IMR-90 (cell line): ENCODE results near the gene SEMA6D. TPM values are rescaled to one million over a fixed set of nuclear protein-coding genes. Genes with fewer than 3 reads are reported as not detected.

Source experiments
- ATAC-seq: fragments of 200-7000 bp; cut with Tn5 transposase; 2 replicates; pipeline ENCODE4 v1.9.1; 2020; ENCODE audit warnings: low read depth, mild to moderate bottlenecking, moderate library complexity
- BruUV-seq: library from RNA; stranded (reverse); fragments of 400-500 nt; replicated peaks from 2 replicates; lab custom pipeline; 2021; lab: Mats Ljungman, UMichigan
- CTCF ChIA-PET: fragments of 300-600 bp; formaldehyde crosslinking; extraction: SDS; loops from one replicate; lab custom pipeline; 2021; ENCODE audit warnings: antibody characterized with exemption; lab: Yijun Ruan, JAX
- POLR2A ChIA-PET: fragments of 300-600 bp; sonication (Branson Sonifier 250); formaldehyde crosslinking; loops from one replicate; lab custom pipeline; 2022; ENCODE audit warnings: antibody characterized with exemption; ENCODE audit not compliant: unreplicated experiment; lab: Charles Lee
- DNase-seq: peaks from one replicate; pipeline ENCODE4 v3.0.0; 2013
- H2AFZ ChIP-seq: replicated peaks from 2 replicates; pipeline ENCODE3; 2013; ENCODE audit warnings: low read length, mild to moderate bottlenecking; ENCODE audit not compliant: poor library complexity
- H2AK5ac ChIP-seq: 2 replicates; pipeline ENCODE4 v1.6.1; 2013; ENCODE audit warnings: low read depth, low read length, inconsistent platforms
- H2AK9ac ChIP-seq: replicated peaks from 2 replicates; pipeline ENCODE3; 2013; ENCODE audit warnings: mild to moderate bottlenecking, low read depth, low read length, moderate library complexity; ENCODE audit not compliant: poor library complexity
- H2BK120ac ChIP-seq: 2 replicates; pipeline ENCODE4 v1.6.1; 2013; ENCODE audit warnings: low read depth, low read length, inconsistent platforms
- H2BK15ac ChIP-seq: 3 replicates; pipeline ENCODE4 v1.6.1; 2013; ENCODE audit warnings: low read depth, low read length, inconsistent platforms
- H2BK20ac ChIP-seq: 2 replicates; pipeline ENCODE4 v1.6.1; 2013; ENCODE audit warnings: low read depth, mild to moderate bottlenecking, inconsistent platforms, low read length, moderate library complexity
- H2BK5ac ChIP-seq: 2 replicates; pipeline ENCODE4 v1.6.1; 2013; ENCODE audit warnings: mild to moderate bottlenecking, low read depth, low read length, inconsistent platforms; ENCODE audit not compliant: poor library complexity, severe bottlenecking
- H3K14ac ChIP-seq: replicated peaks from 2 replicates; pipeline ENCODE4 v1.6.1; 2013; ENCODE audit warnings: low read depth, low read length, inconsistent platforms
- H3K18ac ChIP-seq: 2 replicates; pipeline ENCODE4 v1.6.1; 2013; ENCODE audit warnings: low read depth, low read length, control low read depth
- H3K23ac ChIP-seq: 2 replicates; pipeline ENCODE4 v1.6.1; 2013; ENCODE audit warnings: low read depth, low read length, inconsistent platforms
- H3K27ac ChIP-seq: 2 replicates; pipeline ENCODE4 v1.5.1; 2013; ENCODE audit warnings: mild to moderate bottlenecking, control low read depth, low read length; ENCODE audit not compliant: insufficient read depth
- H3K27me3 ChIP-seq: 2 replicates; pipeline ENCODE4 v1.6.1; 2013; ENCODE audit warnings: low read length; ENCODE audit not compliant: control insufficient read depth, insufficient read depth
- H3K36me3 ChIP-seq: 2 replicates; pipeline ENCODE4 v1.6.1; 2013; ENCODE audit warnings: low read length, mixed read lengths; ENCODE audit not compliant: control insufficient read depth, insufficient read depth
- H3K4ac ChIP-seq: 2 replicates; pipeline ENCODE4 v1.6.1; 2013; ENCODE audit warnings: low read depth, low read length, inconsistent platforms
- H3K4me1 ChIP-seq: 2 replicates; pipeline ENCODE4 v1.6.1; 2013; ENCODE audit warnings: low read length, mixed read lengths; ENCODE audit not compliant: control insufficient read depth, insufficient read depth
- H3K4me2 ChIP-seq: 2 replicates; pipeline ENCODE4 v1.6.1; 2013; ENCODE audit warnings: low read depth, mild to moderate bottlenecking, control low read depth, low read length, moderate library complexity
- H3K4me3 ChIP-seq: 2 replicates; pipeline ENCODE4 v1.5.1; 2013; ENCODE audit warnings: low read depth, mild to moderate bottlenecking, control low read depth, low read length, moderate library complexity; ENCODE audit not compliant: insufficient read depth
- H3K56ac ChIP-seq: 2 replicates; pipeline ENCODE4 v1.6.1; 2013; ENCODE audit warnings: low read length, inconsistent platforms; ENCODE audit not compliant: insufficient read depth; ENCODE audit errors: extremely low read depth
- H3K79me1 ChIP-seq, 2 experiments: 2 replicates each; pipeline ENCODE4 v1.6.1; 2013; ENCODE audit warnings: low read length in 2 of 2, inconsistent platforms in 1 of 2, low read depth in 1 of 2
- H3K9ac ChIP-seq: 2 replicates; pipeline ENCODE4 v1.6.1; 2013; ENCODE audit warnings: low read depth, low read length, control low read depth
- H3K9me1 ChIP-seq: 2 replicates; pipeline ENCODE4 v1.6.1; 2013; ENCODE audit warnings: low read length, inconsistent platforms; ENCODE audit not compliant: insufficient read depth
- H3K9me3 ChIP-seq: 2 replicates; pipeline ENCODE4 v1.6.1; 2013; ENCODE audit warnings: low read length; ENCODE audit not compliant: control insufficient read depth, insufficient read depth
- H4K20me1 ChIP-seq: 2 replicates; pipeline ENCODE4 v1.6.1; 2013; ENCODE audit warnings: low read length, inconsistent platforms; ENCODE audit not compliant: insufficient read depth
- H4K5ac ChIP-seq: 2 replicates; pipeline ENCODE4 v1.6.1; 2013; ENCODE audit warnings: mild to moderate bottlenecking, low read depth, low read length, control low read depth
- H4K8ac ChIP-seq, 2 experiments: 2 replicates each; pipeline ENCODE4 v1.6.1; 2013; ENCODE audit warnings: low read depth in 2 of 2, low read length in 2 of 2, control low read depth in 1 of 2, inconsistent platforms in 1 of 2
- H4K91ac ChIP-seq: 2 replicates; pipeline ENCODE4 v1.6.1; 2013; ENCODE audit warnings: low read depth, low read length, inconsistent platforms; ENCODE audit not compliant: insufficient read depth
- BHLHE40 ChIP-seq: fragments of 150-350 bp; IDR thresholded peaks from 2 replicates; pipeline ENCODE4 v1.6.1; 2016; ENCODE audit warnings: mild to moderate bottlenecking, low read depth, low read length
- CEBPB ChIP-seq: IDR thresholded peaks from 2 replicates; pipeline ENCODE4 v1.6.1; 2012; ENCODE audit warnings: low read depth, low read length, improper control_type of control experiment
- CHD1 ChIP-seq: IDR thresholded peaks from 2 replicates; pipeline ENCODE4 v1.6.1; 2012; ENCODE audit warnings: low read depth, low read length, improper control_type of control experiment
- CTCF ChIP-seq: conservative IDR thresholded peaks from 2 replicates; pipeline ENCODE4 v1.5.1; 2012; ENCODE audit warnings: mild to moderate bottlenecking, low read depth, low read length, improper control_type of control experiment
- ELK1 ChIP-seq: fragments of 150-350 bp; IDR thresholded peaks from 2 replicates; pipeline ENCODE4 v1.6.1; 2016; ENCODE audit warnings: low read depth, mild to moderate bottlenecking, low read length, moderate library complexity, borderline replicate concordance
- FOS ChIP-seq: fragments of 150-350 bp; IDR thresholded peaks from 2 replicates; pipeline ENCODE4 v1.6.1; 2016; ENCODE audit warnings: low read depth, low read length
- MAFK ChIP-seq: IDR thresholded peaks from 2 replicates; pipeline ENCODE4 v1.6.1; 2012; ENCODE audit warnings: low read depth, low read length, improper control_type of control experiment
- MAZ ChIP-seq: IDR thresholded peaks from 2 replicates; pipeline ENCODE4 v1.6.1; 2012; ENCODE audit warnings: low read depth, mild to moderate bottlenecking, low read length, improper control_type of control experiment, moderate library complexity, borderline replicate concordance
- MXI1 ChIP-seq: IDR thresholded peaks from 2 replicates; pipeline ENCODE4 v1.6.1; 2012; ENCODE audit warnings: low read depth, mild to moderate bottlenecking, low read length, moderate library complexity, borderline replicate concordance
- NFE2L2 ChIP-seq: fragments of 150-350 bp; IDR thresholded peaks from 2 replicates; pipeline ENCODE4 v1.6.1; 2016; ENCODE audit warnings: low read depth, mild to moderate bottlenecking, low read length
- POLR2A ChIP-seq: IDR thresholded peaks from 2 replicates; pipeline ENCODE4 v1.6.1; 2012; ENCODE audit warnings: mild to moderate bottlenecking, low read depth, low read length
- RAD21 ChIP-seq: IDR thresholded peaks from 2 replicates; pipeline ENCODE4 v1.6.1; 2012; ENCODE audit warnings: low read length, improper control_type of control experiment
- RCOR1 ChIP-seq: IDR thresholded peaks from 2 replicates; pipeline ENCODE4 v1.6.1; 2012; ENCODE audit warnings: mild to moderate bottlenecking, low read length, improper control_type of control experiment; ENCODE audit not compliant: insufficient replicate concordance
- RFX5 ChIP-seq: IDR thresholded peaks from 2 replicates; pipeline ENCODE4 v1.8.0; 2012; ENCODE audit warnings: low read depth, mild to moderate bottlenecking, low read length, moderate library complexity
- SMC3 ChIP-seq: fragments of 150-350 bp; IDR thresholded peaks from 2 replicates; pipeline ENCODE4 v1.6.1; 2016; ENCODE audit warnings: low read depth, mild to moderate bottlenecking, antibody characterized with exemption, low read length, moderate library complexity
- USF2 ChIP-seq: fragments of 150-350 bp; IDR thresholded peaks from 2 replicates; pipeline ENCODE4 v1.6.1; 2017; ENCODE audit warnings: mild to moderate bottlenecking, antibody characterized with exemption, low read length, low read depth
- WGBS, 2 experiments: methylation state at CpG; one replicate each; pipeline versions ENCODE4 v1.1.5 to v1.1.7; 2013; ENCODE audit warnings: missing lambda C conversion rate in 2 of 2; ENCODE audit not compliant: insufficient read length in 1 of 2; ENCODE audit errors: extremely low coverage in 2 of 2; 5-methylcytosine and 5-hydroxymethylcytosine counted together
- dilution Hi-C: fragments of 300-500 bp; cut with HindIII; formaldehyde crosslinking; loops from one replicate; pipeline ENCODE4 v1.14.3; 2018; ENCODE audit warnings: low sequenced_read_pairs; ENCODE audit not compliant: unreplicated experiment
- in situ Hi-C: fragments of 300-500 bp; cut with MboI; formaldehyde crosslinking; loops from 3 replicates; pipeline ENCODE4 v1.14.3; 2019; ENCODE audit warnings: low sequenced_read_pairs, inconsistent platforms, mixed read lengths
- intact Hi-C: fragments of 100-400 bp; cut with micrococcal nuclease; formaldehyde crosslinking; loops from 2 replicates; pipeline ENCODE4 v1.10.0; 2022
- polyA plus RNA-seq, 3 experiments: library from polyadenylated mRNA; depleted of rRNA; stranded (reverse); fragments of >200 nt; gene quantifications; 2 replicates each; pipeline ENCODE4 v1.2.3, GENCODE V29; 2012; ENCODE audit warnings: low replicate concordance in 1 of 3
- total RNA-seq: library from RNA; depleted of rRNA; stranded (reverse); fragments of >200 nt; gene quantifications from 2 replicates; pipeline ENCODE4 v1.2.3, GENCODE V29; 2012

SEMA6D gene
- total and polyA plus RNA-seq, 2 of the 4 experiments (the other 2 are of a cell fraction): 12.6 to 17.4 TPM

- no peak overlapping the region for H2BK5ac ChIP-seq
- H3K23ac ChIP-seq: no peak overlapping the region
- no peak overlapping the region for H3K56ac ChIP-seq
- DNase-seq (no peak), ATAC-seq (no peak)
- intact Hi-C loops: no loop called here
- BruUV-seq: no TSS peak
- no peaks in the 10 kb centered on the region for H3K79me1 ChIP-seq
- no peak overlapping the region for H3K4ac ChIP-seq
- POLR2A ChIA-PET: no interaction called here
- no peak overlapping the region for H2BK20ac ChIP-seq
- no peak overlapping the region for H3K18ac ChIP-seq
- no peak overlapping the region for H3K4me2 ChIP-seq
- H4K5ac ChIP-seq: no peak overlapping the region
- H2BK15ac ChIP-seq: no peak overlapping the region
- TF ChIP-seq BHLHE40: no peak
- no peak for TF ChIP-seq MXI1
- no peak for TF ChIP-seq CHD1
- no peak for TF ChIP-seq MAFK
- no peak for TF ChIP-seq RCOR1
- no peak for TF ChIP-seq NFE2L2
- TF ChIP-seq CEBPB: no peak
- no peak for TF ChIP-seq MAZ
- TF ChIP-seq ELK1: no peak
- no peak for TF ChIP-seq CTCF
- TF ChIP-seq FOS: no peak
- TF ChIP-seq USF2: no peak
- TF ChIP-seq RAD21: no peak
- TF ChIP-seq POLR2A: no peak
- TF ChIP-seq SMC3: no peak
- TF ChIP-seq RFX5: no peak
- dilution Hi-C loops: no loop called here
- H4K20me1 ChIP-seq: no peaks in the 10 kb centered on the region
- H3K36me3 ChIP-seq: peaks cover 41% of the 10 kb centered on the region
- H3K9me3 ChIP-seq: no peaks in the 10 kb centered on the region
- H2AK9ac ChIP-seq: no peak overlapping the region
- in situ Hi-C loops: no loop called here
- no peak overlapping the region for H4K8ac ChIP-seq
- H3K4me3 ChIP-seq: no peak overlapping the region
- H4K91ac ChIP-seq: no peak overlapping the region
- no peak overlapping the region for H2BK120ac ChIP-seq
- 100% methylated on average over 1 of the region's 5 CpGs; no CpG with 5 or more reads in 1 of the 2 experiments for WGBS, 2 experiments
- peaks cover 8% of the 10 kb centered on the region for H3K9me1 ChIP-seq
- no peak overlapping the region for H3K14ac ChIP-seq
- H2AFZ ChIP-seq: no peak overlapping the region
- H3K4me1 ChIP-seq: no peaks in the 10 kb centered on the region
- H3K9ac ChIP-seq: no peak overlapping the region
- CTCF ChIA-PET: no interaction called here
- H3K27ac ChIP-seq: no peak overlapping the region
- no peaks in the 10 kb centered on the region for H3K27me3 ChIP-seq
- no peak overlapping the region for H2AK5ac ChIP-seq
Measured at GRCh38 chr15:47769166-47769565, 51.9 kb downstream of the SEMA6D start.
